ENCODE data around the gene FSTL4.

DNA sequence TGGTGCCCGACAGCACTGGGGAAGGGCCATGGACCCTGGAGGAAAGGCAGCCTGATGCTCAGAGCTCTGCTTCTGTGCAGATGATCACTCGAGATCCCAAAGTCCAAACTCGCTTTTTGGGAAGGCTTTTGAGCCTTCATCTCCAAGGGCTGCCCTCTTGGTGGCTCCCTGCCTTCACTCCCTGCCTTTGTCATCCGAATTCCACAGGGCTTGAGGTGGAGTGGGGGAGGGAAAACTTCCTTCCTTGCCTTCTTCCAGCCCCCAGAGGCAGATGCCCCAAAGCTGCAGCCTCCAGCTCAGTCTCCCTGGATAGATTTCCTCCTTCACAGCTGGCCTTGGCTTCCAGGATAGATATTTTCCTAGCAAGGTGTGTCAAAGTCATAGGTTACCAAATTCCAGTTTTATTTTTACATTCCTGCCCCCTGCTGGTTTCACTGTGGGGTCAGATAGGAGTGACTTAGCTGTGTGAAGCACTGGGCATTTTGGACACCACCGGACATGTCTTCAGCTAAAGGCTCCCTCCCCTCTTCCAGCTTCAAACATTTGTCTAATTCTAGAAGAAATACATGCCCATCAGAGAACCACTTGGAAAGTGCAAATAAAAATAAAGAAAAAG is 292.3 kb downstream of the FSTL4 start:
- TF ChIP-seq, protein P1, sequence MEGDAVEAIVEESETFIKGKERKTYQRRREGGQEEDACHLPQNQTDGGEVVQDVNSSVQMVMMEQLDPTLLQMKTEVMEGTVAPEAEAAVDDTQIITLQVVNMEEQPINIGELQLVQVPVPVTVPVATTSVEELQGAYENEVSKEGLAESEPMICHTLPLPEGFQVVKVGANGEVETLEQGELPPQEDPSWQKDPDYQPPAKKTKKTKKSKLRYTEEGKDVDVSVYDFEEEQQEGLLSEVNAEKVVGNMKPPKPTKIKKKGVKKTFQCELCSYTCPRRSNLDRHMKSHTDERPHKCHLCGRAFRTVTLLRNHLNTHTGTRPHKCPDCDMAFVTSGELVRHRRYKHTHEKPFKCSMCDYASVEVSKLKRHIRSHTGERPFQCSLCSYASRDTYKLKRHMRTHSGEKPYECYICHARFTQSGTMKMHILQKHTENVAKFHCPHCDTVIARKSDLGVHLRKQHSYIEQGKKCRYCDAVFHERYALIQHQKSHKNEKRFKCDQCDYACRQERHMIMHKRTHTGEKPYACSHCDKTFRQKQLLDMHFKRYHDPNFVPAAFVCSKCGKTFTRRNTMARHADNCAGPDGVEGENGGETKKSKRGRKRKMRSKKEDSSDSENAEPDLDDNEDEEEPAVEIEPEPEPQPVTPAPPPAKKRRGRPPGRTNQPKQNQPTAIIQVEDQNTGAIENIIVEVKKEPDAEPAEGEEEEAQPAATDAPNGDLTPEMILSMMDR (IDR thresholded peaks at IDR 0.05) = no peak
- TF ChIP-seq POLR2A (IDR thresholded peaks at IDR 0.05) = no peak

Measured in ovary (tissue), 3 donors.